Gastrocnemius medialis (tissue), 4 donors: ENCODE data around the gene NANOGP8. TPM values are rescaled to one million over a fixed set of nuclear protein-coding genes. Genes with fewer than 3 reads are reported as not detected.
"Not testable (repeated sequence)": the region's sequence is repeated elsewhere in the genome, so short reads cannot be mapped to it uniquely, and the experiment has no call there.

ENCODE experiments used
- ATAC-seq, 2 donors: fragments of 150-250 bp; one replicate each; pipeline ENCODE4 v1.9.1; 2016
- DNase-seq, 2 donors: peaks; one replicate each; pipeline ENCODE4 v3.0.0-alpha.2; 2019
- H3K27ac ChIP-seq, 4 donors: fragments of 200-600 bp; sonication (generic); 1 replicate in 1 of 4; 2 replicates in 3 of 4; pipeline ENCODE4 v1.5.1; 2016 to 2018; ENCODE audit warnings: mild to moderate bottlenecking in 2 of 4, moderate library complexity in 1 of 4
- H3K27me3 ChIP-seq, 3 donors: fragments of 200-600 bp; sonication (generic) in 2 of 3; 1 replicate in 1 of 3; 2 replicates in 2 of 3; pipeline versions ENCODE4 v1.5.1 to v1.6.0; 2016 to 2019; ENCODE audit warnings: mild to moderate bottlenecking in 1 of 3, moderate library complexity in 1 of 3
- H3K36me3 ChIP-seq, 2 donors: fragments of 200-600 bp; sonication (generic) in 1 of 2; one replicate each; pipeline ENCODE4 v1.5.1; 2017 to 2018
- H3K4me1 ChIP-seq, 2 donors: fragments of 200-600 bp; sonication (generic) in 1 of 2; one replicate each; pipeline ENCODE4 v1.5.1; 2016 to 2017; ENCODE audit warnings: mild to moderate bottlenecking in 2 of 2
- H3K4me3 ChIP-seq, 4 donors: fragments of 200-600 bp; sonication (generic) in 3 of 4; 1 replicate in 1 of 4; 2 replicates in 3 of 4; pipeline ENCODE4 v1.5.1; 2016 to 2019; ENCODE audit warnings: mild to moderate bottlenecking in 2 of 4
- H3K9me3 ChIP-seq, 3 donors: fragments of 200-600 bp; sonication (generic) in 2 of 3; 1 replicate in 1 of 3; 2 replicates in 2 of 3; pipeline ENCODE4 v1.5.1; 2016 to 2019
- CTCF ChIP-seq, 5 experiments: fragments of 450-650 bp in 3 of 5; fragments of 200-600 bp in 2 of 5; sonication (generic) in 2 of 5; IDR thresholded peaks in 4 of 5; conservative IDR thresholded peaks in 1 of 5; 1 replicate in 4 of 5; 2 replicates in 1 of 5; pipeline ENCODE4 v1.5.1; 2016 to 2019; ENCODE audit warnings: antibody characterized with exemption in 5 of 5, mild to moderate bottlenecking in 3 of 5, moderate library complexity in 3 of 5
- POLR2A ChIP-seq, 2 donors: fragments of 450-650 bp; IDR thresholded peaks; one replicate each; pipeline ENCODE4 v1.6.1; 2017; ENCODE audit warnings: antibody characterized with exemption in 2 of 2, mild to moderate bottlenecking in 2 of 2, moderate library complexity in 2 of 2
- in situ Hi-C, 4 donors: fragments of 200-750 bp; cut with MboI; loops; one replicate each; pipeline versions ENCODE4 v1.15.0 to v1.8.0; 2017; ENCODE audit warnings: low sequenced_read_pairs in 4 of 4
- intact Hi-C: fragments of 100-400 bp; cut with DNase I; formaldehyde crosslinking; loops from one replicate; pipeline ENCODE4 v1.15.1; 2023; ENCODE audit warnings: low total_unique reads
- total RNA-seq, 4 donors: library from RNA; depleted of rRNA; stranded (reverse); fragments of >200 nt; gene quantifications; one replicate each; pipeline versions ENCODE4 v1.1.0 to v1.2.3, GENCODE V29; 2016

NANOGP8 gene
- total RNA-seq, 4 donors from 2014 or later = not detected

GRCh38 chr15:35090104-35090807, 5.2 kb upstream of the NANOGP8 start:
- DNase-seq (no peak), ATAC-seq (no peak)
- no peak overlapping the region for H3K4me3 ChIP-seq
- in situ Hi-C loops (loop anchor here in 1 of 4 donors (25.0 kb wide), 1 partner anchor 347 kb away; no protein-coding TSS in a partner anchor), intact Hi-C loops (no loop called here)
- TF ChIP-seq POLR2A (IDR thresholded peaks at IDR 0.05) = no peak
- no peak for TF ChIP-seq CTCF (IDR thresholded peaks at IDR 0.05 in 4 of 5, conservative IDR thresholded peaks at IDR 0.05 in 1 of 5)
- H3K27ac ChIP-seq = no peak overlapping the region
- H3K9me3 ChIP-seq = no peaks in the 10 kb centered on the region
- H3K36me3 ChIP-seq = no peaks in the 10 kb centered on the region
- no peaks in the 10 kb centered on the region for H3K4me1 ChIP-seq
- no peaks in the 10 kb centered on the region for H3K27me3 ChIP-seq

GRCh38 chr15:35089551-35089950, 4.5 kb upstream of the NANOGP8 start:
- H3K9me3 ChIP-seq = no peaks in the 10 kb centered on the region
- no peak overlapping the region for H3K4me3 ChIP-seq
- H3K4me1 ChIP-seq = no peaks in the 10 kb centered on the region
- intact Hi-C loops = no loop called here
- no peak for ATAC-seq
- no peak for DNase-seq
- TF ChIP-seq POLR2A (IDR thresholded peaks at IDR 0.05) (no peak), CTCF (IDR thresholded peaks at IDR 0.05 in 4 of 5, conservative IDR thresholded peaks at IDR 0.05 in 1 of 5) (no peak)
- no peaks in the 10 kb centered on the region for H3K27me3 ChIP-seq
- H3K36me3 ChIP-seq = no peaks in the 10 kb centered on the region
- in situ Hi-C loops = loop anchor here in 1 of 4 donors (25.0 kb wide), 1 partner anchor 348 kb away; no protein-coding TSS in a partner anchor
- H3K27ac ChIP-seq = no peak overlapping the region

- no peaks in the 10 kb centered on the region for H3K36me3 ChIP-seq
- H3K4me1 ChIP-seq = no peaks in the 10 kb centered on the region
- no peaks in the 10 kb centered on the region for H3K9me3 ChIP-seq
- H3K27me3 ChIP-seq = no peaks in the 10 kb centered on the region
- in situ Hi-C loops = loop anchor here in 1 of 4 donors (25.0 kb wide), 1 partner anchor 349 kb away; no protein-coding TSS in a partner anchor
- intact Hi-C loops = no loop called here
- H3K27ac ChIP-seq = no peak overlapping the region
- TF ChIP-seq CTCF (IDR thresholded peaks at IDR 0.05 in 4 of 5, conservative IDR thresholded peaks at IDR 0.05 in 1 of 5) (no peak), POLR2A (IDR thresholded peaks at IDR 0.05) (no peak)
- DNase-seq (no peak), ATAC-seq (no peak)
- H3K4me3 ChIP-seq = no peak overlapping the region
Observed at GRCh38 chr15:35088329-35088728, 3.2 kb upstream of the NANOGP8 start.

GRCh38 chr15:35087759-35088158, 2.7 kb upstream of the NANOGP8 start:
- no peak overlapping the region for H3K27ac ChIP-seq
- intact Hi-C loops (no loop called here), in situ Hi-C loops (loop anchor here in 1 of 4 donors (25.0 kb wide), 1 partner anchor 350 kb away; no protein-coding TSS in a partner anchor)
- ATAC-seq = no peak
- TF ChIP-seq POLR2A (IDR thresholded peaks at IDR 0.05) = no peak
- TF ChIP-seq CTCF (IDR thresholded peaks at IDR 0.05 in 4 of 5, conservative IDR thresholded peaks at IDR 0.05 in 1 of 5) = no peak
- H3K4me1 ChIP-seq = no peaks in the 10 kb centered on the region
- no peaks in the 10 kb centered on the region for H3K9me3 ChIP-seq
- H3K4me3 ChIP-seq = no peak overlapping the region
- H3K27me3 ChIP-seq = no peaks in the 10 kb centered on the region
- no peaks in the 10 kb centered on the region for H3K36me3 ChIP-seq
- no peak for DNase-seq

GRCh38 chr15:35082371-35083348, 2.4 kb downstream of the NANOGP8 start:
- H3K4me1 ChIP-seq, ATAC-seq, H3K36me3 ChIP-seq, H3K9me3 ChIP-seq, H3K4me3 ChIP-seq, H3K27ac ChIP-seq, H3K27me3 ChIP-seq, DNase-seq, intact Hi-C loops: not testable (repeated sequence)
- in situ Hi-C loops = loop anchor here in 1 of 4 donors (25.0 kb wide), 1 partner anchor 355 kb away; no protein-coding TSS in a partner anchor

GRCh38 chr15:35081626-35082365, 3.3 kb downstream of the NANOGP8 start:
- DNase-seq, H3K36me3 ChIP-seq, H3K9me3 ChIP-seq, H3K27ac ChIP-seq, intact Hi-C loops, H3K27me3 ChIP-seq, ATAC-seq, H3K4me3 ChIP-seq, H3K4me1 ChIP-seq: not testable (repeated sequence)
- in situ Hi-C loops = loop anchor here in 1 of 4 donors (25.0 kb wide), 1 partner anchor 356 kb away; no protein-coding TSS in a partner anchor
